ENCODE data around the gene TNPO2.

The TNPO2 gene

GRCh38 chr19:12723641-12724426 is at the start of gene TNPO2:
TSS of gene TNPO2 (minus strand) at chr19:12723932. CDS start at chr19:12720977, 2,955 bp downstream.
- peak; percentile 71 for DNase-seq (ENCODE audit: low spot score)

- DNase-seq (ENCODE audit: low spot score) = no peak
Measured at GRCh38 chr19:12772323-12772722, 48.6 kb upstream of the TNPO2 start.

- no peak for DNase-seq (ENCODE audit: low spot score)
Measured at GRCh38 chr19:12770922-12771321, 47.2 kb upstream of the TNPO2 start.

GRCh38 chr19:12769689-12770088 is 46.0 kb upstream of the TNPO2 start:
- no peak for DNase-seq (ENCODE audit: low spot score)

GRCh38 chr19:12767666-12768065 is 43.9 kb upstream of the TNPO2 start:
- no peak for DNase-seq (ENCODE audit: low spot score)

GRCh38 chr19:12767150-12767549 is 43.4 kb upstream of the TNPO2 start:
- no peak for DNase-seq (ENCODE audit: low spot score)

GRCh38 chr19:12766051-12766521 is 42.4 kb upstream of the TNPO2 start:
- DNase-seq (ENCODE audit: low spot score) = peak; percentile 77

GRCh38 chr19:12764698-12765097 is 41.0 kb upstream of the TNPO2 start:
- DNase-seq (ENCODE audit: low spot score) = no peak

- no peak for DNase-seq (ENCODE audit: low spot score)
Measured at GRCh38 chr19:12763100-12763499, 39.4 kb upstream of the TNPO2 start.

- DNase-seq (ENCODE audit: low spot score) = no peak
Measured at GRCh38 chr19:12759686-12760085, 36.0 kb upstream of the TNPO2 start.

- peak; percentile 72 for DNase-seq (ENCODE audit: low spot score)
Measured at GRCh38 chr19:12757544-12758274, 34.0 kb upstream of the TNPO2 start.

GRCh38 chr19:12756150-12756883 is 32.6 kb upstream of the TNPO2 start:
- no peak for DNase-seq (ENCODE audit: low spot score)

GRCh38 chr19:12754465-12755196 is 30.9 kb upstream of the TNPO2 start:
- no peak for DNase-seq (ENCODE audit: low spot score)

- no peak for DNase-seq (ENCODE audit: low spot score)
Measured at GRCh38 chr19:12752056-12752781, 28.5 kb upstream of the TNPO2 start.

GRCh38 chr19:12751635-12752034 is 27.9 kb upstream of the TNPO2 start, which contains the start of gene BEST2:
TSS of gene BEST2 (plus strand) at chr19:12751791. CDS start at chr19:12752593, 802 bp downstream.
- no peak for DNase-seq (ENCODE audit: low spot score)

- no peak for DNase-seq (ENCODE audit: low spot score)
Measured at GRCh38 chr19:12750851-12751250, 27.1 kb upstream of the TNPO2 start.

GRCh38 chr19:12749938-12750521 is 26.3 kb upstream of the TNPO2 start:
- DNase-seq (ENCODE audit: low spot score) = no peak

GRCh38 chr19:12748489-12748888 is 24.8 kb upstream of the TNPO2 start:
- no peak for DNase-seq (ENCODE audit: low spot score)

GRCh38 chr19:12745166-12745897 is 21.6 kb upstream of the TNPO2 start:
- DNase-seq (ENCODE audit: low spot score) = no peak

- DNase-seq (ENCODE audit: low spot score) = no peak
Measured at GRCh38 chr19:12737835-12738351, 14.2 kb upstream of the TNPO2 start.

Data from kidney capillary endothelial cell (primary cell).